GM18868 (cell line): Measurements from ENCODE around the gene ARHGEF7.

ENCODE experiments used
- ATAC-seq: cut with Tn5 transposase; IDR thresholded peaks from one replicate; pipeline ENCODE4 v1.9.1; 2021; ENCODE audit warnings: mild to moderate bottlenecking, moderate library complexity; ENCODE audit not compliant: unreplicated experiment

ARHGEF7 gene

DNA sequence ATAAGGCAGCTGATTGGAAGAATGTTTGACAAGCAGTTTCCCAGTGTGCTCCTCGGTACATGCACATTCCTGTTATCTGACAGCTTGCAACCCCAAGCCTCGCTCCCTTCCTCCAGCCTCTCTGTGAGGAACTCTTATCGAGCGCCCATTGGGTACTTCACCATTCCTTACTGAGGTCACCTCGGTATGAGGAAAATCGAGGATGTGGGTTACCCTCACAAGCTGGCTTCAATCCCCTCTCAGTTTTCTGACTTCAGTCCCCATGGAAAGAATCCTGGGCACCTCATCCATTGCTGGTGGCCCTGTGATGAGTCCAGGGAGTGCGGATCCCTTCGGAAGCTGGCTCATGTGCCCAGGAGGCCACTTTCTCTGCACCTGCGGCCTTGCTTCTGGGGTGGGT is 222.6 kb downstream of the ARHGEF7 start:
- no peak for ATAC-seq

DNA sequence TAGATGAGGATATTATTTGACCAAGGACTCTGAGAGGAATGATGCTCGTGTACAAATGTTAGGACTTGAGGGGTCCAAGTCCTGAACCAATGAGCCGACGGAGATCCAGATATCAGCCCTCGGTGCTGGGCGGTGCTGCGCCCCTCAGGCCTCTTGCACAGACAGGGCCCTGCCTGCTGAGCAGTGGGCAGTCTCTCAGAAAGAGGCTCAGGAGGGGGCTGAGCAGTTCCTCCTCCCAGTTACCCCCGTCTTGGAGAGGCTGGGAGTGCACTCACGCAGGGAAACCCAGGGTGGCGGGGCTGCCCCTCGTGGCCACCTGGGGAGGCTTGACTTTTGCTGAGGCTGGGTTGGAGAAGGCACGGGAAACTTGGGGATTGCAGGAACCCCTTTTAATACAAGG is 223.7 kb downstream of the ARHGEF7 start:
- ATAC-seq, result no peak

DNA sequence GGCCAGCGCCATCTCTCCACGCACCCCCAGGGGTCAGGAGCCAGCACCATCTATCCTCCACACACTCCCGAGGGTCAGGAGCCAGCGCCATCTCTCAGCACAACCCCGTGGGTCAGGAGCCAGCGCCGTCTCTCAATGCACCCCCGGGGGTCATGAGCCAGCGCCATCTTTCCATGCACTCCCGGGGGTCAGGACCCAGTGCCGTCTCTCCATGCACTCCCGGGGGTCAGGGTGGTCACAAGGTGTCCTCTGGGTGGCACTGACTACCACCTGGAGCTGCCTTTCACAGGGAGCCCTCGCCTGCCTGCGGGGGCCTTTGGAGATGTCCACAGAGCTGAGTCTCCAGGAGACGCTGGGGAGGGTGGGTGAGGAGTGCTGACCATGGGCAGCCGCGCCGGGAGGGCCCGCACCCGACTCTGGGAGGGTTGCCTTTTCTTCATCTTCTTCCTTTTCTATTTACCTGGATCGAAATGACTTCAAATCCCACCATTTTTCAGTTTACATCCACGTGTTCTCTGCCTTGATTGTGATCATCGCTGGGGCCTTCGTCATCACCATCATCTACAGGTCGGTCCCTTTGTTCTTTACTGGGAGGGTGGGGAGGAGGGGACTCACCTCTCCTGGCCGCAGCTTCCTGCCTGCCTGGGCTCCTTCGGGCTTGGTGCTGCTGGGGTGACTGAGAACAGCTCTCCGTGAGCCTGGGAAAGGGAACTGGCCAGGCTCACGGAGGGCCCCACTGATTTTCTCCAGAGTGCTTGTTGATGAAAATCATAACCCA is 224.4 kb downstream of the ARHGEF7 start:
- ATAC-seq, result no peak

DNA sequence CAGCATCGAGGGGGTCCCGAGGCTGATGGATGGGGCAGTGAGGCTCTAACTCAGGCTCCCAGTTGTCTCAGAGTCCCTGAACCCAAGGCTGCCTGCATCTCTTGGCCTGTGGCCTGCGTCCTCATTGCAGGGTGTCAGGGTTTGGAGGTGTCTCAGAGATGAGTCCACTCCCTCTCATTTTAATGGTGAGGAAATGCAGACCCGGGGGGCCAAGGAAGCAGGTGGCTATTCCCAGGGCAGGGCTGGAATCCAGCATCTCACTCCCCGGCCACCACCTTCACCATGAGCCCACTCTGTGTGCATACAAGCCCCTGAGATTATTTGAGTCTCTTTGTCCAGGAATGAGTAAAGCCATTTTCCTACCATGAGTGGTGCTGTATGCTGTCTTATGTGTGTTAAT is 226.8 kb downstream of the ARHGEF7 start:
- no peak for ATAC-seq

DNA sequence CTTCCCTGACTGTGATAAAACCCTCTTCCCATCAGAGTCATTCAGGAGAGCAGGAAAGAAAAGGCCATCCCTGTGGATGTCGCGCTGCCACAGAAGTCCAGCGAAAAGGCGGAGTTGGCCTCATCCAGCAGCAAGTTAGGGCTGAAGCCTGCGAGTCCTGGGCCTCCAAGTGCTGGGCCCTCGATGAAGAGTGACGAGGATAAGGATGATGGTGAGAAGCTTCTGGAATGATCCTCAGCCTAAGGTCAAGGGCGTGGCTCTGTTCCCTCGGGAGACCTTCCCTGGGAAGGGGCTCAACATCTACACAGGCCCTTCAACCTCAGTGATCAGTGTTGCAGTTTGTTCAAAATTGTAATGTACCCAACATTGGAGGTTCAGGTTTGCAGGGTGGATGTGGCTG is 227.6 kb downstream of the ARHGEF7 start:
- ATAC-seq, result no peak

DNA sequence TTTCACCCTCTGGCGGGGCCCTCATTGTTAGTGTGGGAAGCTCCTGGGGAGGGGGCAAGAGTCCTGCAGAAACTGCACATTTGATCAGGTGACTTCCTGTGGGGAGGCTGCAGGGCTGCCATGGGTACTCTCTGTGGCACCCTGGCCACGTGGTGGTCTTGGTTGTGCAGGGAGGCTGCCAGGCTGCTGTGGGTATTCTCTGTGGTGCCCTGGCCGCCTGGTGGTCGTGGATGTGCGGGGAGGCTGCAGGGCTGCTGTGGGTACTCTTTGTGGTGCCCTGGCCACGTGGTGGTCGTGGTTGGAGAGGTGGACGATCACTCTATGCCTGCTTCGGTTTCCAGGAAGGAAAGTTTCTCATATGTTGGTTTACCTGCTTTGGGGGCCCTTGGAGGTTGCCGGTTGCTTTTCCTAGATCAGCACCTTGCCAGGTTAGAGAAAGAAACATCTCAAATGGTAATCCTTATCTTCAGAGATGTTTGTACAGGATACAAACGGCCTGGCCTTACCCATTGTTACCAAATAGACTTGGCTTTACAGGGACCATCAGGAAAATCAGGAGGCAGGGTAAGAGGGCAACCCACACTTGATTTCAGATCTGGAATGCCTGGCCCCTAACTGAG is 228.2 kb downstream of the ARHGEF7 start:
- ATAC-seq, result no peak

DNA sequence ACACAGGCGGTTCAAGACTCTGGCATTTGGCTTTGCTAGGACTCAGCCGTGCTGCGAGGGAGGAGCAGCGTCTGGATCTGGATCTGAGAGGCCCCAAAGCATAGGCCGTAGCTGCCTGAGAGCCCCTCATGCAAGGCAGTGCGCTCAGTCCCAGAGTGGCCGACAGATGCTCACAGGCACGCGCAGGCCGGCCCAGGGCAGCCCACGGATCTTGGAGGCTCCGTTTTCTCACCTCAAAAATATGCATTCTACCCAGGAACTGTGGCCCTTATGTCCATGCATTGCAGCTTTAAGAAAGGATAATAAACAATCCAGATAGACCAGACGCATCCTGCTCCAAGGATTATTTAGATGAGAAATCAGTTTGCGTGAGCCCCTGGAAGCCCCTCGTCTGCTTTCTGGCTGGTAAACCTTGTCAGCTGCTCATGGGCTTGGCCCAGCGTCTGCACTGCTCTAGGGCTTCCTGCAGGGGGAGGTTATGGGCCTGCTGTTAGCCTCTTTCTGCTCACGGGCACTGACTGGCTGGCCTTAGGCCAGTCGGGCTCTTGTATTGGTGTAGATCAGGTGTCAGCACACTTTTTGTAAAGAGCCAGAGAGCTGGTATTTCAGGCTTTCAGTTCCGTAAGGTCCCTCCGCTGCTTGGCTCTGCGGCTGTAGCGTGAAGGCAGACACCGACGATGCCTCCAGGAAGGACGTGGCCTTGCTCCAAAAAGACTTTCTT is 229.5 kb downstream of the ARHGEF7 start:
- ATAC-seq, result no peak

DNA sequence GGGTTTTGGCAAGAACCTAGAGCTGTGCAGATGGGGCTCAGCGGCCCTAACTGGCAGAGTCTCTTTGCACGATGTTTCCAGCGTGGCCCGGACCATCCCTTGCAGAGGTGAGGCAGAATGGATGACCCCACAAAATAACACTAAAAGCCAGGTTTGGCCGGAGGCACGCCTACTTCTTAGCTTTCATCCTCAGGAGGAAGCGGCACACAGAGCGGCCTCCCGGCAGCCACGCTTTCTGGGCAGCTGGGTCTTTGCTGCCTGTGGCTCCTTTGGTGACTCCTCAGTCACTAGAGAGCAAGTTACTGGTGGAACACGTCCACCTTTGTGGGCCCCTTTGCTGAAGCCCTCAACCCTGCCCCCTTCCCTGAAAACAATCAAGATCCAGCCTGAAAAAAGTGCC is 230.6 kb downstream of the ARHGEF7 start:
- ATAC-seq, result no peak

DNA sequence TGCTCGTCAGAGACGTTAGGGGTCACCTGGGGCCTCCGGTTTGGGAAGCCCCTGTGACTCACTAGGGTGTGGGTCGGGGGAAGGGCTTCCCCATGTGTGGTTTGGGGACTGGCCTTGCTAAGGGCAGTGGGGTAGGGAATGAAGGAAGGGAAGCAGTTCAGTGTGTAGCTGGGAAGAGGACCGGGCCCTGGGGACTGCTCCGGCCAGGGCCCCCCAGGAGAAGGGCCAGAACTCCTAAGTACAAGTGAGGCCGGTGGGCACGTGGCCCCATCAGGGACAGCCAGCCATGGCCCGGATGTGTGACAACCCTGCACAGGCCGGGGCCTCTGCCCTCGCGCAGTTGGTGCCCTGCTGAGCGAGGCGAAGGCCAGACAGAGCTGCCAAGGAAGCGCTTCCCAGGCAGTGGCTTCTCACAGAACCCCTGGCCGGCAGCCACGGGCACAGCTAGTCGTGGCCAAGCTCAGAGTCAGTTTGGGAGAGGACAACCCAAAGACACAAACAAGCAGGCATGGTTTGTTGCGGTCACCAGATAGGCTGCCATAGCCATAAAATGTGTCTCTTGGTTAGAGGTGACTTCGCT is 231.1 kb downstream of the ARHGEF7 start:
- no peak for ATAC-seq

DNA sequence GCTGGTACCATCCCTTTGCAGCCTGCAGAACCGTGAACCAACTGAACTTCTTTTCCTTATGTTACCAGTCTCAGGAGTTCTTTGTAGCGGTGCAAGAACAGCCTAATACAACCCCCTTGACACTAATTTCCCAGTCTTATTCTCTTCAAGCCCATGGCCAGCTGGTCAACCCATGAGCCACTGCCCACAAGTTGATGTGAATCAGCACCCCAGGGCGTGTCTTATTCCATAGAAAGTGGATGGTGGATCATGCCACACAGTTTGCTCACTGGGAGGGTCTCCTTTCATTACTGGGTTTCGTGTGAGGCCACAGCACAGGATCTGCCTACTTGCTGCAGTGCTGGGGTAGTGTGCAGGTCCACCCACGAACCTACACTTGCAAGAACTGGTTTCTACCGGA is 232.3 kb downstream of the ARHGEF7 start:
- no peak for ATAC-seq

DNA sequence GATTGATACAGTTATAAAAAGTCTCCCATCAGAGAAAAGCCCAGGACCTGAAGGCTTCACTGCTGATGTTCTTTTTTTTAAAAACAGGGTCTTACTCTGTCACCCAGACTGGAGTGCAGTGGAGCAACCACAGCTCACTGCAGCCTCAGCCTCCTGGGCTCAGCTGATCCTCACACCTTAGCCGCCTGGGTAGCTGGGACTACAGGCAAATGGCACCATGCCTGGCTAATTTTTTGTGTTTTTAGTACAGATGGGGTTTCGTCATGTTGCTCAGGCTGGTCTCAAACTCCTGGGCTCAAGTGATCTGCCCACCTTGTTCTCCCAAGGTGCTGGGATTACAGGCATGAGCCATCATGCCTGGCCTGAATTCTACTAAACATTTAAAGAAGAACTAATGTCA is 238.4 kb downstream of the ARHGEF7 start:
- ATAC-seq, result no peak

DNA sequence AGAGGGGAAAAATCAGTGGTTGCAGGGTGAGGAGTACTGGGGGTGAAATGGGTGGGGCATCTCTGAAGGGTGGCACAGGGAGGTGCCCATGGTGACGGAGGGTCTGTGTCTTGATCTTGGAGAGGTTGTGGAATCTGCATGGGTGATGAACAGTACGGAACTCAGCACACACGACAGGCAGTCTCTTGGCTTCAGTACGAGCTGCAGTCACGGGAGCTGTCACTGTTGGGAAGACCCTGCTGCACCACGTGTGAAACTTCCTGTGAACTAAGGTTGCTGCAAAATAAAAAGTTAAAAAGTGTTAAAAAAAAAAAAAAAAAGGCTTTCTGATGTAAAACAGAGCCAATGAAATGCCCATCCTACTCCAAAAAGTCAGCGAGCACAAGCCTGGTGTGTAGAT is 239.7 kb downstream of the ARHGEF7 start:
- no peak for ATAC-seq
